HTERT RPE-1 (cell line): ENCODE measurements around the gene KRTAP2-3.
"Not testable (repeated sequence)": the region's sequence is repeated elsewhere in the genome, so short reads cannot be mapped to it uniquely, and the experiment has no call there.

Source experiments
- in situ Hi-C: fragments of 300-500 bp; cut with MboI; formaldehyde crosslinking; loops from 4 replicates; pipeline ENCODE4 v1.14.3; 2020; ENCODE audit warnings: low sequenced_read_pairs

KRTAP2-3 gene

GRCh38 chr17:41037853-41038350 is 22.0 kb downstream of the KRTAP2-3 start:
- in situ Hi-C loops: no loop called here

- in situ Hi-C loops: not testable (repeated sequence)
Observed at GRCh38 chr17:41034346-41034935, 25.5 kb downstream of the KRTAP2-3 start, which contains the start of gene KRTAP1-3. Gene KRTAP1-3 (minus strand): TSS chr17:41034874. CDS start chr17:41034821, 53 bp downstream.

- in situ Hi-C loops: no loop called here
Observed at GRCh38 chr17:41029633-41030245, 30.2 kb downstream of the KRTAP2-3 start, which contains the start of gene KRTAP1-4. Gene KRTAP1-4 (minus strand): TSS chr17:41030195. CDS start chr17:41030078, 117 bp downstream.

GRCh38 chr17:41026715-41027471 is 33.0 kb downstream of the KRTAP2-3 start, which contains the start of gene KRTAP1-5:
Gene KRTAP1-5 (minus strand): TSS chr17:41027208. CDS start chr17:41027155, 53 bp downstream.
- in situ Hi-C loops: no loop called here

GRCh38 chr17:41024697-41025096 is 35.2 kb downstream of the KRTAP2-3 start:
- in situ Hi-C loops: no loop called here

- in situ Hi-C loops: no loop called here
Observed at GRCh38 chr17:41020336-41020735, 39.6 kb downstream of the KRTAP2-3 start.

GRCh38 chr17:41019415-41019814 is 40.5 kb downstream of the KRTAP2-3 start:
- in situ Hi-C loops: no loop called here

GRCh38 chr17:41018541-41018940 is 41.4 kb downstream of the KRTAP2-3 start:
- in situ Hi-C loops: no loop called here

- in situ Hi-C loops: no loop called here
Observed at GRCh38 chr17:41016578-41017215, 43.2 kb downstream of the KRTAP2-3 start.

GRCh38 chr17:41015454-41015853 is 44.5 kb downstream of the KRTAP2-3 start:
- in situ Hi-C loops: no loop called here

- in situ Hi-C loops: no loop called here
Observed at GRCh38 chr17:41013606-41014005, 46.3 kb downstream of the KRTAP2-3 start.

GRCh38 chr17:41013181-41013580 is 46.7 kb downstream of the KRTAP2-3 start:
- in situ Hi-C loops: no loop called here

GRCh38 chr17:41012326-41013120 is 47.4 kb downstream of the KRTAP2-3 start:
- in situ Hi-C loops: no loop called here

GRCh38 chr17:41010441-41010840 is 49.5 kb downstream of the KRTAP2-3 start:
- in situ Hi-C loops: no loop called here

- in situ Hi-C loops: no loop called here
Observed at GRCh38 chr17:41009936-41010335, 50.0 kb downstream of the KRTAP2-3 start.

- in situ Hi-C loops: no loop called here
Observed at GRCh38 chr17:41009301-41009760, 50.6 kb downstream of the KRTAP2-3 start.
